Esophagus (tissue), 2 donors: ENCODE results near the gene GSTK1. TPM values are rescaled to one million over a fixed set of nuclear protein-coding genes. Genes with fewer than 3 reads are reported as not detected.
"Not testable (repeated sequence)": the region's sequence is repeated elsewhere in the genome, so short reads cannot be mapped to it uniquely, and the experiment has no call there.

Source experiments
- H3K27ac ChIP-seq, 2 donors: one replicate each; pipeline ENCODE4 v1.5.1; 2013; ENCODE audit warnings: low read depth in 2 of 2, mild to moderate bottlenecking in 2 of 2, inconsistent platforms in 1 of 2, low read length in 1 of 2, moderate library complexity in 1 of 2
- H3K27me3 ChIP-seq, 2 donors: one replicate each; pipeline ENCODE4 v1.6.1; 2013; ENCODE audit warnings: low read length in 2 of 2, control low read depth in 1 of 2, mild to moderate bottlenecking in 1 of 2; ENCODE audit not compliant: insufficient read depth in 2 of 2, control insufficient read depth in 1 of 2
- H3K36me3 ChIP-seq, 2 donors: one replicate each; pipeline ENCODE4 v1.6.1; 2013; ENCODE audit warnings: low read length in 1 of 2; ENCODE audit not compliant: control insufficient read depth in 2 of 2, insufficient read depth in 2 of 2
- H3K4me1 ChIP-seq, 2 donors: one replicate each; pipeline ENCODE4 v1.6.1; 2013; ENCODE audit warnings: low read length in 1 of 2; ENCODE audit not compliant: control insufficient read depth in 2 of 2, insufficient read depth in 2 of 2
- H3K4me3 ChIP-seq, 2 donors: one replicate each; pipeline ENCODE4 v1.5.1; 2013; ENCODE audit warnings: low read length in 2 of 2, mild to moderate bottlenecking in 2 of 2, low read depth in 1 of 2, moderate library complexity in 1 of 2
- H3K9me3 ChIP-seq, 2 donors: one replicate each; pipeline ENCODE4 v1.6.1; 2013; ENCODE audit warnings: mild to moderate bottlenecking in 2 of 2, low read depth in 1 of 2, low read length in 1 of 2, moderate library complexity in 1 of 2; ENCODE audit not compliant: control insufficient read depth in 2 of 2, insufficient read depth in 1 of 2
- WGBS, 2 donors: extraction: QIAGEN DNeasy Blood & Tissue Kit; methylation state at CpG; one replicate each; pipeline ENCODE4 v1.1.7; 2013; 5-methylcytosine and 5-hydroxymethylcytosine counted together
- polyA plus RNA-seq, 2 donors: library from polyadenylated mRNA; stranded (reverse); fragments of 200-250 nt; gene quantifications; one replicate each; pipeline ENCODE4 v1.2.3, GENCODE V29; 2013
- donor health status: healthy with polysubstance abuse.
- donor health status: Bipolar disorder and iron deficiency.

GSTK1 gene
- polyA plus RNA-seq, 2 donors = 112 to 146 TPM

- Histone ChIP-seq H3K4me3 (peak overlapping the region; percentile 85), H3K4me1 (peaks cover 0 to 5% of the 10 kb centered on the region in 2 donors), H3K27ac (peak overlapping the region; percentile 71 to 91), H3K36me3 (peaks cover 8 to 12% of the 10 kb centered on the region in 2 donors), H3K27me3 (no peaks in the 10 kb centered on the region), H3K9me3 (no peaks in the 10 kb centered on the region)
- WGBS, 2 donors = 1 to 2% methylated on average over 11 of the region's 11 CpGs
These were observed 25.6 kb downstream of the GSTK1 start for GRCh38 chr7:143288836-143289235.

GRCh38 chr7:143289421-143289820, 26.2 kb downstream of the GSTK1 start:
- Histone ChIP-seq H3K4me1 (peaks cover 0 to 5% of the 10 kb centered on the region in 2 donors), H3K36me3 (peaks cover 9 to 14% of the 10 kb centered on the region in 2 donors), H3K4me3 (peak overlapping the region in 1 of 2 donors; percentile 85), H3K27me3 (no peaks in the 10 kb centered on the region), H3K9me3 (no peaks in the 10 kb centered on the region), H3K27ac (no peak overlapping the region)
- 12 to 16% methylated on average over 6 of the region's 6 CpGs for WGBS, 2 donors

GRCh38 chr7:143289888-143290287, 26.6 kb downstream of the GSTK1 start:
- not testable (repeated sequence) for H3K4me1 ChIP-seq, H3K9me3 ChIP-seq, H3K27ac ChIP-seq, H3K27me3 ChIP-seq
- H3K4me3 ChIP-seq = peak overlapping the region in 1 of 2 donors; percentile 85
- H3K36me3 ChIP-seq = peaks cover 12 to 19% of the 10 kb centered on the region in 2 donors
- whole genome bisulfite sequencing, 2 donors = 50 to 57% methylated on average over 4 of the region's 4 CpGs

- Histone ChIP-seq H3K27ac (no peak overlapping the region), H3K4me3 (no peak overlapping the region), H3K4me1 (peaks cover 0 to 5% of the 10 kb centered on the region in 2 donors), H3K36me3 (peaks cover 12 to 19% of the 10 kb centered on the region in 2 donors), H3K27me3 (no peaks in the 10 kb centered on the region), H3K9me3 (no peaks in the 10 kb centered on the region)
- 68 to 69% methylated on average over 4 of the region's 4 CpGs for WGBS, 2 donors
These were observed 27.1 kb downstream of the GSTK1 start for GRCh38 chr7:143290293-143290692.

GRCh38 chr7:143292876-143293275, 29.6 kb downstream of the GSTK1 start:
- Histone ChIP-seq H3K27me3 (no peaks in the 10 kb centered on the region), H3K4me1 (peaks cover 0 to 2% of the 10 kb centered on the region in 2 donors), H3K27ac (no peak overlapping the region), H3K36me3 (peaks cover 16 to 22% of the 10 kb centered on the region in 2 donors), H3K9me3 (no peaks in the 10 kb centered on the region), H3K4me3 (no peak overlapping the region)
- 97% methylated on average over 5 of the region's 5 CpGs for WGBS, 2 donors

GRCh38 chr7:143295870-143296269, 32.6 kb downstream of the GSTK1 start:
- H3K27ac ChIP-seq = no peak overlapping the region
- H3K36me3 ChIP-seq = peaks cover 25 to 34% of the 10 kb centered on the region in 2 donors
- H3K4me3 ChIP-seq = no peak overlapping the region

GRCh38 chr7:143296686-143297085, 33.4 kb downstream of the GSTK1 start:
- no peaks in the 10 kb centered on the region for H3K9me3 ChIP-seq
- no peaks in the 10 kb centered on the region for H3K27me3 ChIP-seq
- 47 to 70% methylated on average over 2 of the region's 2 CpGs for WGBS, 2 donors
- peaks cover 25 to 34% of the 10 kb centered on the region in 2 donors for H3K36me3 ChIP-seq
- peaks cover 0 to 2% of the 10 kb centered on the region in 2 donors for H3K4me1 ChIP-seq
- no peak overlapping the region for H3K4me3 ChIP-seq
- no peak overlapping the region for H3K27ac ChIP-seq

More at GRCh38 chr7:143295870-143296269, 32.6 kb downstream of the GSTK1 start:
- Histone ChIP-seq H3K27me3 (no peaks in the 10 kb centered on the region), H3K9me3 (no peaks in the 10 kb centered on the region), H3K4me1 (peaks cover 0 to 2% of the 10 kb centered on the region in 2 donors)

- WGBS, 2 donors = 84% methylated on average over 2 of the region's 2 CpGs
- H3K4me1 ChIP-seq = peaks cover 0 to 2% of the 10 kb centered on the region in 2 donors
These were observed 36.1 kb downstream of the GSTK1 start for GRCh38 chr7:143299346-143299745.

GRCh38 chr7:143299840-143300239, 36.6 kb downstream of the GSTK1 start:
- Histone ChIP-seq H3K4me3 (no peak overlapping the region), H3K27ac (no peak overlapping the region), H3K27me3 (no peaks in the 10 kb centered on the region), H3K4me1 (peaks cover 0 to 2% of the 10 kb centered on the region in 2 donors), H3K9me3 (no peaks in the 10 kb centered on the region), H3K36me3 (peaks cover 19 to 25% of the 10 kb centered on the region in 2 donors)
- 72 to 74% methylated on average over 8 of the region's 8 CpGs for WGBS, 2 donors

More at GRCh38 chr7:143299346-143299745, 36.1 kb downstream of the GSTK1 start:
- no peaks in the 10 kb centered on the region for H3K27me3 ChIP-seq
- H3K4me3 ChIP-seq = no peak overlapping the region
- H3K36me3 ChIP-seq = peaks cover 18 to 25% of the 10 kb centered on the region in 2 donors
- no peaks in the 10 kb centered on the region for H3K9me3 ChIP-seq
- no peak overlapping the region for H3K27ac ChIP-seq
